GM10266 (cell line): ENCODE data around the gene NUDT7.

Source experiments
- DNase-seq: peaks from one replicate; pipeline ENCODE4 v3.0.0; 2012; ENCODE audit errors: extremely low spot score
- CTCF ChIP-seq: IDR thresholded peaks from 2 replicates; pipeline ENCODE4 v1.5.1; 2012; ENCODE audit warnings: mild to moderate bottlenecking, low read depth; ENCODE audit not compliant: control insufficient read depth, insufficient read depth; ENCODE audit errors: missing control alignments

Gene NUDT7

GRCh38 chr16:77777745-77778144 lies 55.4 kb downstream of the NUDT7 start:
- DNase-seq, result no peak
- TF ChIP-seq CTCF, result no peak

- no peak for DNase-seq
Observed at GRCh38 chr16:77780378-77780837, 58.1 kb downstream of the NUDT7 start.

GRCh38 chr16:77781091-77781490 lies 58.8 kb downstream of the NUDT7 start:
- TF ChIP-seq CTCF, result no peak

More at GRCh38 chr16:77780378-77780837, 58.1 kb downstream of the NUDT7 start:
- no peak for TF ChIP-seq CTCF

GRCh38 chr16:77782694-77783093 lies 60.4 kb downstream of the NUDT7 start:
- DNase-seq, result peak; percentile 30
- TF ChIP-seq CTCF, result peak; percentile 8

More at GRCh38 chr16:77781091-77781490, 58.8 kb downstream of the NUDT7 start:
- no peak for DNase-seq

GRCh38 chr16:77784441-77785372 lies 62.4 kb downstream of the NUDT7 start:
- TF ChIP-seq CTCF, result peak; percentile 17
- DNase-seq, result peak; percentile 34

GRCh38 chr16:77785373-77785764 lies 63.1 kb downstream of the NUDT7 start:
- no peak for DNase-seq
- TF ChIP-seq CTCF, result no peak

GRCh38 chr16:77786186-77786847 lies 64.0 kb downstream of the NUDT7 start:
- TF ChIP-seq CTCF, result no peak
- DNase-seq, result no peak
